Upper lobe of left lung (tissue), 6 donors: ENCODE results near the gene RCL1. TPM values are rescaled to one million over a fixed set of nuclear protein-coding genes. Genes with fewer than 3 reads are reported as not detected.

Experiments used
- ATAC-seq, 2 donors: fragments of 200-7000 bp; cut with Tn5 transposase; one replicate each; pipeline ENCODE4 v1.9.1; 2022; ENCODE audit warnings: mild to moderate bottlenecking in 2 of 2, moderate library complexity in 2 of 2; ENCODE audit not compliant: low FRiP score in 2 of 2
- DNase-seq, 2 donors: peaks; one replicate each; pipeline ENCODE4 v3.0.0-alpha.2; 2019 to 2020
- H3K27ac ChIP-seq, 4 donors: fragments of 200-600 bp; sonication (generic); one replicate each; pipeline ENCODE4 v1.5.1; 2016 to 2019
- H3K27me3 ChIP-seq, 4 donors: fragments of 200-600 bp; sonication (generic); one replicate each; pipeline ENCODE4 v1.5.1; 2017 to 2019
- H3K36me3 ChIP-seq, 4 donors: fragments of 200-600 bp; sonication (generic); one replicate each; pipeline ENCODE4 v1.5.1; 2016 to 2019
- H3K4me1 ChIP-seq, 4 donors: fragments of 200-600 bp; sonication (generic); one replicate each; pipeline ENCODE4 v1.5.1; 2018 to 2019
- H3K4me3 ChIP-seq, 4 donors: fragments of 200-600 bp; sonication (generic); one replicate each; pipeline ENCODE4 v1.5.1; 2017 to 2019; ENCODE audit warnings: mild to moderate bottlenecking in 2 of 4, moderate library complexity in 1 of 4
- H3K9me3 ChIP-seq, 4 donors: fragments of 200-600 bp; sonication (generic); one replicate each; pipeline ENCODE4 v1.5.1; 2018 to 2019
- EP300 ChIP-seq, 4 donors: sonication (generic); formaldehyde crosslinking; IDR thresholded peaks; one replicate each; pipeline ENCODE4 v1.5.1; 2017; ENCODE audit warnings: antibody characterized with exemption in 4 of 4, control low read depth in 2 of 4
- POLR2A ChIP-seq, 4 donors: fragments of 450-650 bp; IDR thresholded peaks; one replicate each; pipeline ENCODE4 v1.5.1; 2016 to 2017; ENCODE audit warnings: antibody characterized with exemption in 4 of 4, mild to moderate bottlenecking in 2 of 4
- POLR2AphosphoS5 ChIP-seq, 2 donors: sonication (generic); formaldehyde crosslinking; IDR thresholded peaks; one replicate each; pipeline ENCODE4 v1.5.1; 2017; ENCODE audit warnings: antibody characterized with exemption in 2 of 2
- WGBS, 2 donors: methylation state at CpG; one replicate each; pipeline ENCODE4 v1.1.5; 2017 to 2018; 5-methylcytosine and 5-hydroxymethylcytosine counted together
- total RNA-seq, 6 donors: library from RNA; depleted of rRNA in 4 of 6; stranded (reverse); fragments of >200 nt in 4 of 6; gene quantifications; one replicate each; pipeline versions ENCODE4 v1.1.0 to v1.2.1, GENCODE V29; 2016 to 2021
- TF ChIP-seq, protein P1 (sequence below), 6 experiments: fragments of 450-650 bp in 4 of 6; fragments of 200-600 bp in 2 of 6; sonication (generic) in 2 of 6; IDR thresholded peaks; one replicate each; pipeline ENCODE4 v1.5.1; 2016 to 2019; ENCODE audit warnings: antibody characterized with exemption in 6 of 6
- donor health status: DM: no; HTN: no; CAD: no; lungs with moderate emphysema.
- donor health status: DM: no; HTN: yes; CAD: no; lungs with severe emphysema.

Gene RCL1, protein sequence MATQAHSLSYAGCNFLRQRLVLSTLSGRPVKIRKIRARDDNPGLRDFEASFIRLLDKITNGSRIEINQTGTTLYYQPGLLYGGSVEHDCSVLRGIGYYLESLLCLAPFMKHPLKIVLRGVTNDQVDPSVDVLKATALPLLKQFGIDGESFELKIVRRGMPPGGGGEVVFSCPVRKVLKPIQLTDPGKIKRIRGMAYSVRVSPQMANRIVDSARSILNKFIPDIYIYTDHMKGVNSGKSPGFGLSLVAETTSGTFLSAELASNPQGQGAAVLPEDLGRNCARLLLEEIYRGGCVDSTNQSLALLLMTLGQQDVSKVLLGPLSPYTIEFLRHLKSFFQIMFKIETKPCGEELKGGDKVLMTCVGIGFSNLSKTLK
- total RNA-seq = 10 to 100 TPM; 20.8 to 63.9 (median 30.1) TPM

DNA sequence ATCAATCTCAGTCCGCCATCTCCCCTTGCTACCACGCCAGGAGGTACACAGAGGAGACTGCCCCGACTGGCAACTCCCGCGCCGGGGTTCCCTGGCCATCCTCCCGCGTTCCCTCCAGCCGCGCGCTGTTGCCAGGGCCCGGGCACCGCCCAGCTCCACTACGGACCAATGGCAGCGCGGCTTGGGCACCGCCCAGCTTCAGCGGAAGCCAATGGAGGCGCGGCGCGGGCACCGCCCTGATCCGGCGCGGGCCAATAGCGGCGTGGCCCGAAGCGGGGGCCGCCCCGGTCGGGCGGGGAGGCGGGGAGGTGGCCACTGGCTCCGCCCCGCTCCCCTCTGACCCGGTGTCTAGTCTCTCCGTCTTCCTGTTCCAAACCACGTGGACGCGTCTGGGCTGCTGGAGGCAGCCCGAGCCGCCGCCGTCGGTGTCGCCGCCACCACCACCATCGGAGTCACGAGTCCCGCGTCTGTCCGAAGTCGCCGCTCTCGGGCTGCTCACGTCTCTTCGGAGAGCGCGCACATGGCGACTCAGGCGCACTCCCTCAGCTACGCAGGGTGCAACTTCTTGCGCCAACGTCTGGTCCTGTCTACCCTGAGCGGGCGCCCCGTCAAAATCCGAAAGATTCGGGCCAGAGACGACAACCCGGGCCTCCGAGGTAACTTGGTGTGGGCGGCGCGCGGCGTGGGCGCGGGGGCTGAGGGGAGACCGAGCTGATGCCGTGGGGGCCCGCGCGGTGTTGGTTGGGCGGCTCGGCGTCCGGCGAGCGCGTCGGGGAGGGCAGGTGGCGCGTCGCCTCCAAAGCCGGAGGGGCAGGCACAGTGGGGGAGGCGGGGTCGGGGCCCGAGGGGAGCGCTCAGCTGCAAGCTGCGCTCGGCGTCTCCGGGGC, at the start of gene RCL1:
Gene RCL1, plus strand, starts transcription at position 373 of the 887 bp plus-strand sequence. Its CDS starts 148 bp downstream, at position 521.
- H3K27me3 ChIP-seq = no peaks in the 10 kb centered on the region
- peak within 1 kb of the TSS; percentile 68 to 99 (median 98) for H3K4me3 ChIP-seq
- DNase-seq (peak; percentile 98 to 99), ATAC-seq (peak; percentile 99)
- 1 to 2% methylated on average over 12 to 46 of the region's 106 CpGs for WGBS, 2 donors
- H3K4me1 ChIP-seq = peaks cover 30 to 53% (median 36%) of the 10 kb centered on the region in 4 donors
- TF ChIP-seq POLR2A (IDR thresholded peaks at IDR 0.05) = peak in 3 of 4 donors; percentile 46 to 80 (median 78)
- no peak for TF ChIP-seq EP300 (IDR thresholded peaks at IDR 0.05)
- TF ChIP-seq, protein P1, sequence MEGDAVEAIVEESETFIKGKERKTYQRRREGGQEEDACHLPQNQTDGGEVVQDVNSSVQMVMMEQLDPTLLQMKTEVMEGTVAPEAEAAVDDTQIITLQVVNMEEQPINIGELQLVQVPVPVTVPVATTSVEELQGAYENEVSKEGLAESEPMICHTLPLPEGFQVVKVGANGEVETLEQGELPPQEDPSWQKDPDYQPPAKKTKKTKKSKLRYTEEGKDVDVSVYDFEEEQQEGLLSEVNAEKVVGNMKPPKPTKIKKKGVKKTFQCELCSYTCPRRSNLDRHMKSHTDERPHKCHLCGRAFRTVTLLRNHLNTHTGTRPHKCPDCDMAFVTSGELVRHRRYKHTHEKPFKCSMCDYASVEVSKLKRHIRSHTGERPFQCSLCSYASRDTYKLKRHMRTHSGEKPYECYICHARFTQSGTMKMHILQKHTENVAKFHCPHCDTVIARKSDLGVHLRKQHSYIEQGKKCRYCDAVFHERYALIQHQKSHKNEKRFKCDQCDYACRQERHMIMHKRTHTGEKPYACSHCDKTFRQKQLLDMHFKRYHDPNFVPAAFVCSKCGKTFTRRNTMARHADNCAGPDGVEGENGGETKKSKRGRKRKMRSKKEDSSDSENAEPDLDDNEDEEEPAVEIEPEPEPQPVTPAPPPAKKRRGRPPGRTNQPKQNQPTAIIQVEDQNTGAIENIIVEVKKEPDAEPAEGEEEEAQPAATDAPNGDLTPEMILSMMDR (IDR thresholded peaks at IDR 0.05) = no peak
- peak; percentile 60 to 77 for TF ChIP-seq POLR2AphosphoS5 (IDR thresholded peaks at IDR 0.05)
- H3K36me3 ChIP-seq = no peaks in the 10 kb centered on the region
- H3K9me3 ChIP-seq = no peaks in the 10 kb centered on the region
- H3K27ac ChIP-seq = peak within 1 kb of the TSS; percentile 91 to 92 (median 92)

DNA sequence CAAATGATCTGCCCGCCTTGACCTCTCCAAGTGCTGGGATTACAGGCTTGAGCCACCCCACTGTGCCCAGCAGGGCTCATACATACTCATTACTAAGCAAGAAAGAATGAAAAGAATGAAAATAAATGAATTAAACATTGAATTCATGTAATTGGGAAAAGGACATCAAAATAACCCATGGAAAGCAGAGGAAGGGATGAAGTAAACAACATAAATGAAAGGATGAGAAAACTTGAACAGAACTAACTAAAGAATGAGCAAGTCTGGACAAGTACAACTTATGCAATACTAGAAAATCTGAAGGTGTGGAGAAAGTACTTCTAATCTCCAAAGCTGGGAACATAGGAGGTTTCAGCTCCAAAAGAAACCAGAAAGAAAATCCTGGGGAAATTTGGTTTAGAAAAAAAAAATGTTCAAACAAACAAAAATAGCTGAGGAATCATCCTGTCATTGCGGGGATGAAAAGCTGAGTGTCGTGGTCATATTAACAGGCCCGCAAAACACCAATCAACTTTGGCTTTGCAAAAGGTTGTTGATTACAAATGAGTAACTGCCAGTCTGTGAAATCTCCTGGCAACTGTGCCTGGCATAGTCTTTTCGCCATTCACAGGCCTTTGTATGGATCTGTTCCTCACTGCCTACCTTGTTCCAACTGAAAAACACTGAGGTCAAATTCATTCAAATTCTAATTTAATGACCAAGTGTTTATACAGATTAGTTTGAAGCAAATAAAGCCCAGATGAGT, 49.4 kb upstream of the RCL1 start:
- 72 to 82% methylated on average over 5 of the region's 5 CpGs for WGBS, 2 donors
- TF ChIP-seq POLR2A (IDR thresholded peaks at IDR 0.05) (no peak), EP300 (IDR thresholded peaks at IDR 0.05) (no peak), POLR2AphosphoS5 (IDR thresholded peaks at IDR 0.05) (no peak)
- TF ChIP-seq, protein P1 (IDR thresholded peaks at IDR 0.05) = no peak
- no peak for DNase-seq
- H3K9me3 ChIP-seq = no peaks in the 10 kb centered on the region
- H3K36me3 ChIP-seq = no peaks in the 10 kb centered on the region
- no peak overlapping the region for H3K4me3 ChIP-seq
- no peak overlapping the region for H3K27ac ChIP-seq
- H3K27me3 ChIP-seq = no peaks in the 10 kb centered on the region
- ATAC-seq = no peak
- H3K4me1 ChIP-seq = peaks cover 10 to 24% (median 18%) of the 10 kb centered on the region in 4 donors

DNA sequence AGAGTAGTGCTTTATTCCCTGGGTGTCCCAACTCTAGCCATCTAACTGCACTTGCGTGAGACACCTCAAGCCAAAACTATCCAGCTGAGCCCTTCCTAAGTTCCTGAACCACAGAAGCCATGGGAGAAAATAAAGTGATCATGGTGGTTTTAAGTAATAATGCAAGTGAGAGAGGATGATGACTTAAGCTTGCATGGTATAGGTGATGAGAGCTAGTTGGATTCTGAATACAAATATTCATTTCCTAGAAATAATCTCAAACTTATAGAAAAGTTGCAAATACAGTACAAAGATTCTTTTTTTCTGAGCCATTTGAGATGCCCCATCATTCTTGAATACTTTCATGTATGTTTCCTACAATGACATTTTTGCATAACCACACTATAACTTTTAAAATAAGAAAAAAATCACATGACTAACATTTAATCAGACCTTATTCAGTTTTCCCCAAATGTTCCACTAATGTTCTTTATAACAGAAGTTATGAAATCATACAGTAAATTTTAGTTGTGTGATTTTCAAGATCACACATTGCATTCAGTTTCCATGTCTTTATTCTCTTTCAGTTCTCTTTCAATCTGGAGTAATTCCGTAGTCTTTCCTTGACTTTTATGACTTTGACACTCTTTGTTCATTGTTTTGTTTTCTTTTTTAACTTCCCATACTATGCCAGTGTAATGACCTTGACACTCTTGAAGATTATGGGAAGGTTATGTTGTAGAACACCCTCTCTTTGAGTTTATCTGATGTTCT, 46.3 kb upstream of the RCL1 start:
- no peak overlapping the region for H3K27ac ChIP-seq
- WGBS, 2 donors = 77 to 88% methylated on average over 2 of the region's 2 CpGs
- H3K9me3 ChIP-seq = no peaks in the 10 kb centered on the region
- peaks cover 0 to 7% (median 3%) of the 10 kb centered on the region in 4 donors for H3K4me1 ChIP-seq
- DNase-seq (no peak), ATAC-seq (no peak)
- H3K27me3 ChIP-seq = no peaks in the 10 kb centered on the region
- TF ChIP-seq POLR2AphosphoS5 (IDR thresholded peaks at IDR 0.05) (no peak), EP300 (IDR thresholded peaks at IDR 0.05) (no peak), POLR2A (IDR thresholded peaks at IDR 0.05) (no peak)
- TF ChIP-seq, protein P1 (IDR thresholded peaks at IDR 0.05) = no peak
- H3K36me3 ChIP-seq = no peaks in the 10 kb centered on the region
- no peak overlapping the region for H3K4me3 ChIP-seq

DNA sequence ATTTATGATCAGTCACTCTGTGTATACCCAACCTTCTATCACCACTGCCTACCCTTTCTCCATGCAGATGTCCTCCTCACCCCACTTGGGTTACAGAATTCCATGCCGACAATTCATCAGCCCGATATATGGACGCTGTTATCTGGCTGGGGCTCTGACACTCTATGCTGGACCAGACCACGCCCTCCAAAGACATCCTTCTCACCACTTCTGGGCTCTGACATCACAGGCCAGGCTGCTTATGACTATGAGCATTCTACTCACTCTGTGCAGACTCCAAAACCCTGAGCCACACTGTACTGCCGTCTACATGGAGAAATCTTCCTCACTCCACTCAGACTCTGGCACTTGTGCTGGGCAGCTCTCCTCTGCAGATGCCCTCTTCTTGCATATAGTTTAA, 44.1 kb upstream of the RCL1 start:
- TF ChIP-seq, protein P1 (IDR thresholded peaks at IDR 0.05) = no peak
- TF ChIP-seq POLR2AphosphoS5 (IDR thresholded peaks at IDR 0.05) (no peak), POLR2A (IDR thresholded peaks at IDR 0.05) (no peak), EP300 (IDR thresholded peaks at IDR 0.05) (no peak)
- Histone ChIP-seq H3K36me3 (no peaks in the 10 kb centered on the region), H3K27ac (no peak overlapping the region), H3K4me3 (no peak overlapping the region), H3K9me3 (no peaks in the 10 kb centered on the region), H3K27me3 (no peaks in the 10 kb centered on the region), H3K4me1 (no peaks in the 10 kb centered on the region)
- DNase-seq = no peak
- ATAC-seq = no peak
- 83 to 92% methylated on average over 5 of the region's 5 CpGs for WGBS, 2 donors
